GM12872 (cell line): ENCODE data around the gene USP11.

ENCODE experiments used
- TF ChIP-seq, protein P1 (sequence below): IDR thresholded peaks from 3 replicates; pipeline ENCODE4 v1.5.1; 2011; ENCODE audit warnings: low read depth, mild to moderate bottlenecking, low read length, moderate library complexity; ENCODE audit not compliant: insufficient read depth

Gene USP11

DNA sequence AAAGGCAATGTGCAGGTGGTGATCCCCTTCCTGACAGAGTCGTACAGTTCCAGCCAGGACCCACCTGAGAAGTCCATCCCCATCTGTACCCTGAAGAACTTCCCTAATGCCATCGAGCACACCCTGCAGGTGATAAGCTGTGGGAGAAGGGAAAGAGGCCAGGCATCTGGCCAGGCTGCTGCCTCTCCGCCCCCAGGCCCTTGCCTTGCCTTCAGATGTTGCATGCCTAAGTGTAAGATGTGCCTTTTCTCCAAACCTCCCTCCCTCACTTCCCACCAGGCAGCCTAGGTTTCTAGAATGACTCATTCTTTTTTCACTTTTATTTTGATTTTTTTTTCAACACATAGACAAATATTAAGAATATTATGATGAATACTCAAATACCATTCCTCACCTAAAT is 26.5 kb upstream of the USP11 start:
- TF ChIP-seq, protein P1, sequence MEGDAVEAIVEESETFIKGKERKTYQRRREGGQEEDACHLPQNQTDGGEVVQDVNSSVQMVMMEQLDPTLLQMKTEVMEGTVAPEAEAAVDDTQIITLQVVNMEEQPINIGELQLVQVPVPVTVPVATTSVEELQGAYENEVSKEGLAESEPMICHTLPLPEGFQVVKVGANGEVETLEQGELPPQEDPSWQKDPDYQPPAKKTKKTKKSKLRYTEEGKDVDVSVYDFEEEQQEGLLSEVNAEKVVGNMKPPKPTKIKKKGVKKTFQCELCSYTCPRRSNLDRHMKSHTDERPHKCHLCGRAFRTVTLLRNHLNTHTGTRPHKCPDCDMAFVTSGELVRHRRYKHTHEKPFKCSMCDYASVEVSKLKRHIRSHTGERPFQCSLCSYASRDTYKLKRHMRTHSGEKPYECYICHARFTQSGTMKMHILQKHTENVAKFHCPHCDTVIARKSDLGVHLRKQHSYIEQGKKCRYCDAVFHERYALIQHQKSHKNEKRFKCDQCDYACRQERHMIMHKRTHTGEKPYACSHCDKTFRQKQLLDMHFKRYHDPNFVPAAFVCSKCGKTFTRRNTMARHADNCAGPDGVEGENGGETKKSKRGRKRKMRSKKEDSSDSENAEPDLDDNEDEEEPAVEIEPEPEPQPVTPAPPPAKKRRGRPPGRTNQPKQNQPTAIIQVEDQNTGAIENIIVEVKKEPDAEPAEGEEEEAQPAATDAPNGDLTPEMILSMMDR, result no peak

DNA sequence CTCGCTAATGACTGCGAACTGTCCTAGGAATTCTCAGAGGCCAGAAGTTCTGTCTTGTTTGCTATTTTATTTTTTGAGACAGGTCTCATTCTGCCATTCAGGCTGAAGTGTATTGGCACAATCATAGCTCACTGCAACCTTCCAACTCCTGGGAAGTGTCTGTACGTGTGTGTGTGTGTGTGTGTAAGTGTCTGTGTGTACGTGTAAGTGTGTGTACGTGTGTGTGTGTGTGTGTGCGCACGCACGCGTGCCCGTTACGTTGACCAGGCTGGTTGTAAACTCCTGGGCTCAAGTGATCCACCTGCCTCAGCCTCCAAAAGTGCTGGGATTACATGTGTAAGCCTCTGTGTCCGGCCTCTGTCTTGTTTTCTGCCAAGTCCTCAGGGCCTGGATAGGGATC is 24.7 kb upstream of the USP11 start:
- TF ChIP-seq, protein P1, result no peak

DNA sequence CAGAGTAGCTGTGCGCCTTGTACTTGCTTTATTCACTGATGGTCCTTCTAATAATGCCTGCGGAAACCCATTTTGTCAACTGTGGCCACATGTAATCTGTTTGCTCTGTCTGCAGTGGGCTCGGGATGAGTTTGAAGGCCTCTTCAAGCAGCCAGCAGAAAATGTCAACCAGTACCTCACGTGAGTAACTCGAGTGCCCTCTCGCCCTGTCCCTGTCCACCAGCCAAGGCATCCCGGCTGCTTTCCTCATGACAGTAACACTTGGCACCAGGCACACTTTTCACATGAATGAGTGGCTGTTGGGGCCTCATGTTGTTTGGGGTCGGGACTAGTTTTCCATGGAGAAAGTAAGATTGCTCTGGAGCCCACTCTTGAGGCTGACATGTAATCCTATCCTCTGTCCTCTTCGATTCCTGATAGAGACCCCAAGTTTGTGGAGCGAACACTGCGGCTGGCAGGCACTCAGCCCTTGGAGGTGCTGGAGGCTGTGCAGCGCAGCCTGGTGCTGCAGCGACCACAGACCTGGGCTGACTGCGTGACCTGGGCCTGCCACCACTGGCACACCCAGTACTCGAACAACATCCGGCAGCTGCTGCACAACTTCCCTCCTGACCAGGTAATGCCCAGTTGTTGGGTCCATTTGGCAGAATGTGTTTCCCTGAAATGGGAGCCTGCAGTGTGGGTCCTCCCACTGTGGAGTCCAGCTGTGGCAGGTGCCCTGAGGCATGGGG is 23.1 kb upstream of the USP11 start:
- TF ChIP-seq, protein P1, result no peak

DNA sequence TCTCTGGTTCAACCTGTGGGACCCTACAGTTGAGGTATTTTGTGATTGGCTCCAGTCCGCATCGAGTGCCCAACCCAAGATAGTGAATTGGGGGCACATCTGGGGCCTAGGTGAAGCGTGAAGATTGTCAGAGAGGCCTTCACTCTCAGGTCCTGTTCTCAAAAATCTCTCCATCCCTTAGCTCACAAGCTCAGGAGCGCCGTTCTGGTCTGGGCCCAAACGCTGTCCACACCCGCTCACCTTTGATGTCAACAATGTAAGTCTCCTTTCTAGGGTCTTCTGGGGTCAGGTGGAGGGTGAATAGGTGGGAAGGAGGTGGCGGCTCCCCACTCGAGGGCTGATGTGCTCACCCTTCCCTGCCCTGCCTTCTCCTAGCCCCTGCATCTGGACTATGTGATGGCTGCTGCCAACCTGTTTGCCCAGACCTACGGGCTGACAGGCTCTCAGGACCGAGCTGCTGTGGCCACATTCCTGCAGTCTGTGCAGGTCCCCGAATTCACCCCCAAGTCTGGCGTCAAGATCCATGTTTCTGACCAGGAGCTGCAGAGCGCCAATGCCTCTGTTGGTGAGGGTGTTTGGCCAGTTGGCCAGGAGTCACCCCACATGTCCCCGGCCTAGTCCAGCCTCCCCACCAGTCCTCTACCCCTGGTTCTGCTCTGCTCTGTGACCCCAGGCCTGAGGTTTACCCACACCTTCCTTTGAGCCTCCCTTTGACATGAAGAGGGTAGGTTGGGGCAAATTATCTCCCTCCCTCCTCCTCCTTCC is 22.0 kb upstream of the USP11 start:
- TF ChIP-seq, protein P1, result no peak

DNA sequence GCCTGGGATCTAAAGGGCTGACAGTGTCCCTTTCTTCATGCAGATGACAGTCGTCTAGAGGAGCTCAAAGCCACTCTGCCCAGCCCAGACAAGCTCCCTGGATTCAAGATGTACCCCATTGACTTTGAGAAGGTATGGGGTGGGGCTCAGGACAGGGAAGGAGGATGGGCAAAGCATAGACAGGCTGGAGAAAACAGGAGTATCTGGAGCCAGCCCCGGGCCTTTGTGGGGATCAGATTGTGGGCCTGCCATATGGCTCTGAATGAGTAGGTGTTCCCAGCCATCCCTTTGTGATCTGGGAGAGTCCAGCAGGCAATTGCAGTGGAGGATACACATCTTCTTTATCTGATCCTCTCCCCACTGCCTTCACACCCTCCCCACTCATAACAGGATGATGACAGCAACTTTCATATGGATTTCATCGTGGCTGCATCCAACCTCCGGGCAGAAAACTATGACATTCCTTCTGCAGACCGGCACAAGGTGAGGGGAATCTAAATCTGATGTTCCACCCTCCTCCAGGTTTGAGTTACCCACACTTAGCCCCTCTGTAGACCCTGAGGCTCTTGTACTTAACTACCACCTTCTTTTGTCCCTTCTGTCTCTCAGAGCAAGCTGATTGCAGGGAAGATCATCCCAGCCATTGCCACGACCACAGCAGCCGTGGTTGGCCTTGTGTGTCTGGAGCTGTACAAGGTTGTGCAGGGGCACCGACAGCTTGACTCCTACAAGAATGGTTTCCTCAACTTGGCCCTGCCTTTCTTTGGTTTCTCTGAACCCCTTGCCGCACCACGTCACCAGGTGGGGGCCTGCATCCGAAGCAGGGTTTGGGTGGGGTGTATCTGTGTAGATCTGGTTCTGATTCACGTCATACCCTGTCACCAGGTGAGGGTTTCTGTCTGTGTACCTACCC is 20.2 kb upstream of the USP11 start:
- TF ChIP-seq, protein P1, result no peak

DNA sequence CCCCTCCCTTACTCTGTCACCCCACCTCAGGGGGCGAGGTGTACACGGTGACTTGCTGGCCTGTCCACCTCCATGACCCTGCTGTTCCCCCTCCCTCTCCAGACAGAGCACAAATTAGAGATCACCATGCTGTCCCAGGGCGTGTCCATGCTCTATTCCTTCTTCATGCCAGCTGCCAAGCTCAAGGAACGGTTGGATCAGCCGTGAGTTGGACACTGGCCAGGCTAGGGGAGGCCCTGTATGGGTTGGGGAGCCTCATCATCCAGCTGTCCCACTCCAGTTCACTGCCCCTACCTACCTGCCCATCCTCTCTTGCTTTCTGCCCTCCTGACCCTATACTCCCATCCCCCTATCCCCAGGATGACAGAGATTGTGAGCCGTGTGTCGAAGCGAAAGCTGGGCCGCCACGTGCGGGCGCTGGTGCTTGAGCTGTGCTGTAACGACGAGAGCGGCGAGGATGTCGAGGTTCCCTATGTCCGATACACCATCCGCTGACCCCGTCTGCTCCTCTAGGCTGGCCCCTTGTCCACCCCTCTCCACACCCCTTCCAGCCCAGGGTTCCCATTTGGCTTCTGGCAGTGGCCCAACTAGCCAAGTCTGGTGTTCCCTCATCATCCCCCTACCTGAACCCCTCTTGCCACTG is 18.3 kb upstream of the USP11 start:
- TF ChIP-seq, protein P1, result no peak
